HepG2 (cell line): Measurements from ENCODE around the gene GPBAR1. TPM values are rescaled to one million over a fixed set of nuclear protein-coding genes. Genes with fewer than 3 reads are reported as not detected.

ENCODE experiments used
- AGO1 ChIP-seq: fragments of 200-400 bp; formaldehyde crosslinking; IDR thresholded peaks from 2 replicates; pipeline ENCODE4 v1.6.1; 2017; ENCODE audit warnings: mild to moderate bottlenecking, low read depth, low read length, moderate library complexity; ENCODE audit not compliant: poor library complexity, severe bottlenecking
- ARNT ChIP-seq: fragments of 450-650 bp; IDR thresholded peaks from 2 replicates; pipeline ENCODE4 v1.6.1; 2017
- ATM ChIP-seq: fragments of 450-650 bp; IDR thresholded peaks from 2 replicates; pipeline ENCODE4 v1.7.1; 2017; ENCODE audit warnings: mild to moderate bottlenecking, borderline replicate concordance
- DNMT3B ChIP-seq: conservative IDR thresholded peaks from 2 replicates; pipeline ENCODE4 v1.6.1; 2016; ENCODE audit warnings: missing biosample characterization, control low read depth
- GLMP ChIP-seq: sonication (generic); formaldehyde crosslinking; IDR thresholded peaks from 2 replicates; pipeline ENCODE4 v1.9.0; 2021; ENCODE audit warnings: missing genetic modification reagents, mild to moderate bottlenecking, borderline replicate concordance
- MIER2 ChIP-seq: IDR thresholded peaks from 2 replicates; pipeline ENCODE4 v1.6.1; 2016; ENCODE audit warnings: missing biosample characterization, missing genetic modification reagents
- NFRKB ChIP-seq: fragments of 450-650 bp; IDR thresholded peaks from 2 replicates; pipeline ENCODE4 v1.6.1; 2017
- PHF5A ChIP-seq: IDR thresholded peaks from one replicate; pipeline ENCODE4 v1.6.1; 2018; ENCODE audit warnings: low read depth, missing genetic modification reagents; ENCODE audit not compliant: unreplicated experiment
- RBM39 ChIP-seq: fragments of 200-400 bp; formaldehyde crosslinking; IDR thresholded peaks from one replicate; pipeline ENCODE4 v1.6.1; 2018; ENCODE audit warnings: antibody characterized with exemption, mild to moderate bottlenecking, low read depth, low read length; ENCODE audit not compliant: poor library complexity, severe bottlenecking
- RCOR2 ChIP-seq: IDR thresholded peaks from 2 replicates; pipeline ENCODE4 v1.6.1; 2016; ENCODE audit warnings: missing biosample characterization, missing genetic modification reagents
- SNRNP70 ChIP-seq: fragments of 200-400 bp; formaldehyde crosslinking; IDR thresholded peaks from 2 replicates; pipeline ENCODE4 v1.6.1; 2017; ENCODE audit warnings: mild to moderate bottlenecking, low read depth, low read length, moderate library complexity
- TGIF2 ChIP-seq: IDR thresholded peaks from 2 replicates; pipeline ENCODE4 v1.6.1; 2016; ENCODE audit warnings: control low read depth, missing compliant biosample characterization
- THYN1 ChIP-seq: sonication (generic); formaldehyde crosslinking; IDR thresholded peaks from 2 replicates; pipeline ENCODE4 v1.8.1; 2023; ENCODE audit warnings: low read depth, mild to moderate bottlenecking, moderate library complexity, missing genetic modification reagents, borderline replicate concordance
- ZNF407 ChIP-seq: sonication (generic); formaldehyde crosslinking; IDR thresholded peaks from one replicate; pipeline ENCODE4 v1.5.1; 2020; ENCODE audit warnings: mild to moderate bottlenecking, missing genetic modification reagents; ENCODE audit errors: not compliant biosample characterization
- ZNF552 ChIP-seq: sonication (generic); formaldehyde crosslinking; IDR thresholded peaks from 2 replicates; pipeline ENCODE4 v1.9.0; 2022; ENCODE audit warnings: missing genetic modification reagents, mild to moderate bottlenecking, borderline replicate concordance
- ZSCAN22 ChIP-seq: sonication (generic); formaldehyde crosslinking; IDR thresholded peaks from 2 replicates; pipeline ENCODE4 v1.4.0; 2020; ENCODE audit warnings: mild to moderate bottlenecking, missing genetic modification reagents
- polyA plus RNA-seq, 8 experiments: library from polyadenylated mRNA; depleted of rRNA in 3 of 8; stranded (reverse) in 7 of 8; unstranded in 1 of 8; fragments of >200 nt; fragmentation: Illumina TruSeq in 4 of 8; extraction: Trizol in 4 of 8; gene quantifications; 2 replicates each; pipeline versions ENCODE4 v1.2.1 to v1.2.3, GENCODE V29; 2011 to 2016; ENCODE audit warnings: low read depth in 4 of 8, missing spikeins in 1 of 8, mixed read lengths in 1 of 8; ENCODE audit not compliant: insufficient read depth in 1 of 8
- total RNA-seq, 5 experiments: library from RNA; depleted of rRNA; stranded (reverse); fragments of >200 nt; fragmentation: Illumina TruSeq; extraction: Trizol; gene quantifications; 2 replicates each; pipeline ENCODE4 v1.2.3, GENCODE V29; 2016; ENCODE audit warnings: low read depth in 1 of 5
- TF ChIP-seq, protein P1 (sequence below): IDR thresholded peaks from 2 replicates; pipeline ENCODE4 v1.6.1; 2016; ENCODE audit warnings: missing compliant biosample characterization, missing genetic modification reagents, borderline replicate concordance
- TF ChIP-seq, protein P2 (sequence below): sonication (generic); formaldehyde crosslinking; IDR thresholded peaks from 2 replicates; pipeline ENCODE4 v1.4.0; 2020; ENCODE audit warnings: missing genetic modification reagents

The GPBAR1 gene
- total and polyA plus RNA-seq, 2 of the 13 experiments (the other 11 are each of a cell fraction or from before 2014, with no cell fraction given): 0.05 to 0.09 TPM

DNA sequence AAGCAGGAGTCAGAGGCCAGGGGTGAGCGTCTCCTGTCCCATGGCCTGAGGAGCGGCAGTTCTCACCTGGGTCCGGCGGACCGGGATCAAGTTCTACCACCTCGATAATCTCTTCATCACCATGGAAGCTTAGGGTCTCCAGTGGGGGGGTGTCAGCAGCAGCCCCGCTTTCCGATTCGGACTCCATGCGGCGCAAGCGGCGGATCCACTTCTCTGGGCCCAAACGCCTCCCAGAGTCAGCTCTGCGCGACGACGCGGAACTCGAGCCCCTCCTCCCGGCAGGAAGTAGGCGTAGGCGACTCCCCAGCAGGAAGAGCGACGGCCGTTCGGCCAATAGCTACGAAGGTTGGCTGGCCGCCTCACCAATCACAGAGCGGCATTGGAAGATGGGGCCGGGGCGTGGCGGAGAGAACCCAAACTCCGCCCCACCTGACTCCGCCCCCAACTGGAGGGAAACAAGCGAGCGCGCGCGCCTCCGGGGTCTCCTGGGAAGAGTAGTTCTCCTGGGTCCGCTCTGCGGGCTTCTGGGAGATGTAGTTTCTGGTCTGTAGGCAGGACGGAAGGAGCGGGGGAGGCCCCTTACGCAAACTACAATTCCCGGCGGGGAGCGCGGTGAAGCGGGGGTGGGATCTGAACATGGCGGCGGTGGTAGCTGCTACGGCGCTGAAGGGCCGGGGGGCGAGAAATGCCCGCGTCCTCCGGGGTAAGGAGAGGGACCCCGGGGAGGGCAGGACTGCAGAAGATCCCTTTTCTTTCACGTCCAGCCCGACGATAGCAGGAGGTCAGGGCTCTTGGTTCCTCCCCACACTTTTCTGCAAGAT lies 9.3 kb downstream of the GPBAR1 start, which contains the start of the genes AAMP and PNKD (continued):
- TF ChIP-seq ARNT (no peak), ZSCAN22 (CRISPR knock-in tag) (no peak; the same call in 1 of the 2 replicates), THYN1 (no peak), PHF5A (peak; percentile 54), GLMP (CRISPR knock-in tag) (no peak), RCOR2 (CRISPR knock-in tag) (no peak), ZNF552 (CRISPR knock-in tag) (peak; percentile 92; the same call in 1 of the 2 replicates), RBM39 (peak; percentile 90), MIER2 (CRISPR knock-in tag) (no peak), NFRKB (no peak), ATM (no peak), TGIF2 (CRISPR knock-in tag) (no peak; the same call in 1 of the 2 replicates), AGO1 (peak; percentile 31), ZNF407 (CRISPR knock-in tag) (no peak), SNRNP70 (no peak), DNMT3B (CRISPR knock-in tag) (no peak)
- TF ChIP-seq, protein P1, sequence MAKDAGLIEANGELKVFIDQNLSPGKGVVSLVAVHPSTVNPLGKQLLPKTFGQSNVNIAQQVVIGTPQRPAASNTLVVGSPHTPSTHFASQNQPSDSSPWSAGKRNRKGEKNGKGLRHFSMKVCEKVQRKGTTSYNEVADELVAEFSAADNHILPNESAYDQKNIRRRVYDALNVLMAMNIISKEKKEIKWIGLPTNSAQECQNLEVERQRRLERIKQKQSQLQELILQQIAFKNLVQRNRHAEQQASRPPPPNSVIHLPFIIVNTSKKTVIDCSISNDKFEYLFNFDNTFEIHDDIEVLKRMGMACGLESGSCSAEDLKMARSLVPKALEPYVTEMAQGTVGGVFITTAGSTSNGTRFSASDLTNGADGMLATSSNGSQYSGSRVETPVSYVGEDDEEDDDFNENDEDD (CRISPR knock-in tag): peak; percentile 68; the same call in 1 of the 2 replicates
- TF ChIP-seq, protein P2, sequence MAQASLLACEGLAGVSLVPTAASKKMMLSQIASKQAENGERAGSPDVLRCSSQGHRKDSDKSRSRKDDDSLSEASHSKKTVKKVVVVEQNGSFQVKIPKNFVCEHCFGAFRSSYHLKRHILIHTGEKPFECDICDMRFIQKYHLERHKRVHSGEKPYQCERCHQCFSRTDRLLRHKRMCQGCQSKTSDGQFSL: peak; percentile 95
